ENCODE data around the gene DNER. TPM values are rescaled to one million over a fixed set of nuclear protein-coding genes. Genes with fewer than 3 reads are reported as not detected.

The DNER gene
- total and polyA plus RNA-seq, 2 experiments from 2014 or later = 0.39 to 0.65 TPM

DNA sequence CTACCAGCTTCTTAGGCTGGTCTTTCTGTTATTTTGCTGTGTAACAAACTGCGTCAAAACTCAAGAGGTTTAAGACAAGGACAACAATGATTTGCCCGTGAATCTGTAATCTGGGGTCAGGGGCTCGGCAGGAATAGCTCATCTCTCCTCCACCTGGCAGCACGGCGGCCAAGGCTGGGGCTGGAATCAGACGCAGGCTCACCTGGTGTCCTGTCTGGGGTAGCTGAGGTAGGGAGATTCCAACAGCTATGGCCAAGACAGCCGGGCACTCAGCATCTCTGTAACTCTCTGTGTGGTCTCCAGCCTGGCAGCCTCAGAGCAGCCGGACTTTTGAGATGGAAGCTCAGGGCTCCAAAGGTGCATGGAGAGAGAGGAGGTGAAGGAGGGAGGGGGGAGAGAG is 42.3 kb downstream of the DNER start:
- no peaks in the 10 kb centered on the region for H3K9me2 ChIP-seq (ENCODE audit: insufficient read depth)
- no peaks in the 10 kb centered on the region for H3K27me3 ChIP-seq (replicated peaks; ENCODE audit: insufficient read depth)
- no peaks in the 10 kb centered on the region for H3K9me3 ChIP-seq (ENCODE audit: low read depth)
- no peak overlapping the region for H3K27ac ChIP-seq
- DNase-seq = no peak
- TF ChIP-seq EZH2 (IDR thresholded peaks at IDR 0.05; ENCODE audit: insufficient read depth, poor library complexity, severe bottlenecking) (no peak), EZH2phosphoT487 (IDR thresholded peaks at IDR 0.05; ENCODE audit: insufficient read depth, low read depth) (no peak)
- H3F3A ChIP-seq (ENCODE audit: insufficient read depth) = no peaks in the 10 kb centered on the region
- H3K9ac ChIP-seq = no peak overlapping the region
- H3K4me2 ChIP-seq (ENCODE audit: unreplicated experiment) = no peak overlapping the region
- H4K20me1 ChIP-seq (ENCODE audit: insufficient read depth) = no peaks in the 10 kb centered on the region
- WGBS, 2 experiments (ENCODE audit: low coverage in 1 of 2, low lambda C conversion rate in 2 of 2, missing lambda C conversion rate in 2 of 2) = 49 to 60% methylated on average over 8 of the region's 8 CpGs
- H3K79me2 ChIP-seq (ENCODE audit: insufficient read depth) = no peaks in the 10 kb centered on the region
- in situ Hi-C loops (cut with MboI) = no loop called here
- H2AFZ ChIP-seq = no peak overlapping the region
- no peak overlapping the region for H3K4me3 ChIP-seq
- H3K4me1 ChIP-seq (ENCODE audit: insufficient read depth) = no peaks in the 10 kb centered on the region
- no peaks in the 10 kb centered on the region for H3K36me3 ChIP-seq (ENCODE audit: low read depth)

DNA sequence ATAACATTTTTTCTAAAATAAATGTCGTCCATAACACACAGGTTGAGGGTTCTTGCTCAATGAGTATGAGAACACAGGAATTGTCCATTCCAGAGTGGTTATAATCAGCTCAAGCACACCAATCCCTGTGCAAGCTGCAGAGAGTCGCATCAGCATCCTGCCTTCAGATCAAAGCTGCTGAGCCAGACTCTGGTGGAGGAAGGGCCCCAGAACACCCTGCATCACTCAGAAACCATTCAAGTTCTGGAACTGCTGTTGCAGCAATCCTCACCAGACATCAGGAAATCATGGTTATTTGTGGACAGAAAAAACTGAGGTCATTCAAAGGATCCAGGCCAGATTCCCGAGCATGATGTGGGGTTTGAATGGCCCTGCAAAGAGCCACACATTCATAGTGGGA is 44.5 kb downstream of the DNER start:
- no peak overlapping the region for H3K9ac ChIP-seq
- no peaks in the 10 kb centered on the region for H3K9me3 ChIP-seq (ENCODE audit: low read depth)
- H3K4me3 ChIP-seq = no peak overlapping the region
- TF ChIP-seq EZH2 (IDR thresholded peaks at IDR 0.05; ENCODE audit: insufficient read depth, poor library complexity, severe bottlenecking) = no peak
- TF ChIP-seq EZH2phosphoT487 (IDR thresholded peaks at IDR 0.05; ENCODE audit: insufficient read depth, low read depth) = no peak
- in situ Hi-C loops (cut with MboI) = no loop called here
- no peak overlapping the region for H2AFZ ChIP-seq
- H3K9me2 ChIP-seq (ENCODE audit: insufficient read depth) = no peaks in the 10 kb centered on the region
- H3K79me2 ChIP-seq (ENCODE audit: insufficient read depth) = no peaks in the 10 kb centered on the region
- H3K4me1 ChIP-seq (ENCODE audit: insufficient read depth) = no peaks in the 10 kb centered on the region
- no peak overlapping the region for H3K27ac ChIP-seq
- H4K20me1 ChIP-seq (ENCODE audit: insufficient read depth) = no peaks in the 10 kb centered on the region
- no peak overlapping the region for H3K4me2 ChIP-seq (ENCODE audit: unreplicated experiment)
- DNase-seq = no peak
- no peaks in the 10 kb centered on the region for H3K27me3 ChIP-seq (replicated peaks; ENCODE audit: insufficient read depth)
- no peaks in the 10 kb centered on the region for H3F3A ChIP-seq (ENCODE audit: insufficient read depth)
- WGBS, 2 experiments (ENCODE audit: low coverage in 1 of 2, low lambda C conversion rate in 2 of 2, missing lambda C conversion rate in 2 of 2) = 10 to 15% methylated on average over 3 of the region's 3 CpGs
- H3K36me3 ChIP-seq (ENCODE audit: low read depth) = no peaks in the 10 kb centered on the region

DNA sequence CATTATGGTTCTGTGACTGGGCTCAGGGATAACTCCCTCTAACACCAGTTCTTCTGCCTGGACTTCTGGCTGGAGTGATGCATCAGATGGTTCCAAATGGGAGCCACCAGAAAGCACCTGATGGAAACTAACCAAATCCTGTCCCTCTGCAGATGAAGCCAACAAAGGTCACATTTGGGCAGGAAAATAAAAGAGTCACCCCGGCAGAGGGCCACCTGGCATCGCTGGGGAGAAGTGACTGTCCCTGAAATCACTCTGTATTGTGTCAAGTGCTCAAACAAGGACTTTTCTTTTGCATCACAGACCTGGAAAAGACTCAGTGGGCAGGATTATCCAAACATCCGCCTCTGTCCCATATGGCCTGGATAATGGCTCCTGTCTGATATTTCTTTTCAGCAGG is 47.5 kb downstream of the DNER start:
- Histone ChIP-seq H4K20me1 (ENCODE audit: insufficient read depth) (no peaks in the 10 kb centered on the region), H3K36me3 (ENCODE audit: low read depth) (no peaks in the 10 kb centered on the region), H3K4me1 (ENCODE audit: insufficient read depth) (no peaks in the 10 kb centered on the region), H3K9ac (no peak overlapping the region), H3F3A (ENCODE audit: insufficient read depth) (no peaks in the 10 kb centered on the region), H3K79me2 (ENCODE audit: insufficient read depth) (no peaks in the 10 kb centered on the region), H2AFZ (no peak overlapping the region), H3K9me2 (ENCODE audit: insufficient read depth) (no peaks in the 10 kb centered on the region), H3K27ac (no peak overlapping the region), H3K9me3 (ENCODE audit: low read depth) (no peaks in the 10 kb centered on the region), H3K4me2 (ENCODE audit: unreplicated experiment) (no peak overlapping the region), H3K27me3 (replicated peaks; ENCODE audit: insufficient read depth) (no peaks in the 10 kb centered on the region), H3K4me3 (no peak overlapping the region)
- in situ Hi-C loops (cut with MboI) = no loop called here
- no peak for TF ChIP-seq EZH2phosphoT487 (IDR thresholded peaks at IDR 0.05; ENCODE audit: insufficient read depth, low read depth)
- TF ChIP-seq EZH2 (IDR thresholded peaks at IDR 0.05; ENCODE audit: insufficient read depth, poor library complexity, severe bottlenecking) = no peak
- no peak for DNase-seq
- 26 to 45% methylated on average over 3 of the region's 3 CpGs for WGBS, 2 experiments (ENCODE audit: low coverage in 1 of 2, low lambda C conversion rate in 2 of 2, missing lambda C conversion rate in 2 of 2)

DNA sequence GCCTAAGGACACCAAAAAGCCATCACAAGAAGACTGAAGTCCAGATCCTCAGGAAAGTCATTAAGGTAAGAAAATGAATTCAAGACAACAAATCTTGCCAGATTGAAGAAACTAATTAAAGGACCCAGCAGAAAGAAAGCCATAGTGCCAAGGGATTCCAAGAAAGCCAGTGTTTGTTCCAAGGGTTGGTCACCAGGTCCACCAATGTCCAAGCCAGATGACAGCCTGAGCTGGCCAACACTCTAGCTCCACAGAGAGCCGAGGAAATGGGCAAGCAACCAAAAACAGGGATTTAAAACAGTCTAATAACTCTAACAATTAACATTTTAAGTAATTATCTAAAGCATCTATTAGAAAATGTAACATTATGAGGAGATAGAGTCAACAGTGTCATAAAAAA is 49.2 kb downstream of the DNER start:
- Histone ChIP-seq H3K4me1 (ENCODE audit: insufficient read depth) (no peaks in the 10 kb centered on the region), H3K9me3 (ENCODE audit: low read depth) (no peaks in the 10 kb centered on the region), H3K27me3 (replicated peaks; ENCODE audit: insufficient read depth) (no peaks in the 10 kb centered on the region), H3F3A (ENCODE audit: insufficient read depth) (no peaks in the 10 kb centered on the region), H3K4me2 (ENCODE audit: unreplicated experiment) (no peak overlapping the region), H3K4me3 (no peak overlapping the region), H3K36me3 (ENCODE audit: low read depth) (no peaks in the 10 kb centered on the region), H2AFZ (no peak overlapping the region), H3K27ac (no peak overlapping the region), H3K9ac (no peak overlapping the region), H4K20me1 (ENCODE audit: insufficient read depth) (no peaks in the 10 kb centered on the region), H3K79me2 (ENCODE audit: insufficient read depth) (no peaks in the 10 kb centered on the region), H3K9me2 (ENCODE audit: insufficient read depth) (no peaks in the 10 kb centered on the region)
- TF ChIP-seq EZH2 (IDR thresholded peaks at IDR 0.05; ENCODE audit: insufficient read depth, poor library complexity, severe bottlenecking) = no peak
- TF ChIP-seq EZH2phosphoT487 (IDR thresholded peaks at IDR 0.05; ENCODE audit: insufficient read depth, low read depth) = no peak
- in situ Hi-C loops (cut with MboI) = no loop called here
- WGBS, 2 experiments (ENCODE audit: low coverage in 1 of 2, low lambda C conversion rate in 2 of 2, missing lambda C conversion rate in 2 of 2) = 0 to 5% methylated on average over 1 of the region's 1 CpG
- no peak for DNase-seq

DNA sequence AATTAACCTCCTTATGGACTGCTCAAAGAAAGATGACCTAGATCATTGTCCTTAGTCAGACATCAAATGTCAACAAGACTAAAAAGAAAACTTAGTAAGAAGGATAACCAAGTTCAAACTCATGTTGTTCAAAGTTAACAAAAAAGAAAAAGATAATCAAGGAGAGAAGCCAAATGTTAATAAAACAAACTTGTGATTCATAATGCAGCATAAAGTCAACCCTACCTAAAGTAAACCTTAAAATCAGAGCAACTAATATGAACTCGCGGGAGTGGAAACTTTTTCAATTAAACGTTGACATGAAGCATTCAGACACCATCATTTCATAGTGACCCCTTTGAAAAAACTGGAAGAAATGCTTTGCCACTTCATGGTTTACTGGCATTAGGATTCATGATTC is 52.9 kb downstream of the DNER start:
- H3F3A ChIP-seq (ENCODE audit: insufficient read depth) = no peaks in the 10 kb centered on the region
- in situ Hi-C loops (cut with MboI) = no loop called here
- no peak for TF ChIP-seq EZH2 (IDR thresholded peaks at IDR 0.05; ENCODE audit: insufficient read depth, poor library complexity, severe bottlenecking)
- TF ChIP-seq EZH2phosphoT487 (IDR thresholded peaks at IDR 0.05; ENCODE audit: insufficient read depth, low read depth) = no peak

More for the DNA sequence above, 52.9 kb downstream of the DNER start:
- Histone ChIP-seq H3K4me1 (ENCODE audit: insufficient read depth) (no peaks in the 10 kb centered on the region), H3K4me2 (ENCODE audit: unreplicated experiment) (no peak overlapping the region), H4K20me1 (ENCODE audit: insufficient read depth) (no peaks in the 10 kb centered on the region), H3K9me3 (ENCODE audit: low read depth) (no peaks in the 10 kb centered on the region), H3K9me2 (ENCODE audit: insufficient read depth) (no peaks in the 10 kb centered on the region), H3K4me3 (no peak overlapping the region), H3K9ac (no peak overlapping the region), H3K27ac (no peak overlapping the region), H3K36me3 (ENCODE audit: low read depth) (no peaks in the 10 kb centered on the region), H2AFZ (no peak overlapping the region), H3K79me2 (ENCODE audit: insufficient read depth) (no peaks in the 10 kb centered on the region), H3K27me3 (replicated peaks; ENCODE audit: insufficient read depth) (no peaks in the 10 kb centered on the region)
- 63 to 70% methylated on average over 3 of the region's 3 CpGs for WGBS, 2 experiments (ENCODE audit: low coverage in 1 of 2, low lambda C conversion rate in 2 of 2, missing lambda C conversion rate in 2 of 2)
- no peak for DNase-seq

All from GM23248 (cell line).